Dermis blood vessel endothelial cell (primary cell): ENCODE measurements around the gene BTBD17. TPM values are rescaled to one million over a fixed set of nuclear protein-coding genes. Genes with fewer than 3 reads are reported as not detected.
A peak's percentile ranks its signal among the peaks of the same experiment; 100 is the strongest.

ENCODE experiments used
- DNase-seq: peaks from one replicate; pipeline ENCODE4 v3.0.0; 2010
- total RNA-seq: library from RNA; depleted of rRNA; stranded (reverse); fragments of >200 nt; gene quantifications from 2 replicates; pipeline ENCODE4 v1.2.3, GENCODE V29; 2014

The BTBD17 gene
- total RNA-seq, 1 donor from 2014 or later = 0.17 TPM

GRCh38 chr17:74358697-74359096 is 3.0 kb downstream of the BTBD17 start:
- no peak for DNase-seq

- no peak for DNase-seq
These were observed 4.2 kb downstream of the BTBD17 start for GRCh38 chr17:74357466-74357809.

GRCh38 chr17:74356646-74357465 is 4.8 kb downstream of the BTBD17 start:
- peak; percentile 30 for DNase-seq

GRCh38 chr17:74355065-74355464 is 6.6 kb downstream of the BTBD17 start:
- DNase-seq = no peak

- DNase-seq = no peak
These were observed 7.1 kb downstream of the BTBD17 start for GRCh38 chr17:74354561-74354960.

GRCh38 chr17:74354123-74354522 is 7.5 kb downstream of the BTBD17 start:
- peak; percentile 71 for DNase-seq

GRCh38 chr17:74353446-74354060 is 8.1 kb downstream of the BTBD17 start:
- no peak for DNase-seq

- peak; percentile 24 for DNase-seq
These were observed 10.0 kb downstream of the BTBD17 start for GRCh38 chr17:74351552-74352210.

- DNase-seq = no peak
These were observed 11.2 kb downstream of the BTBD17 start for GRCh38 chr17:74350486-74350885.

- DNase-seq = no peak
These were observed 12.5 kb downstream of the BTBD17 start for GRCh38 chr17:74349120-74349519.

- no peak for DNase-seq
These were observed 14.0 kb downstream of the BTBD17 start for GRCh38 chr17:74347646-74348045.

GRCh38 chr17:74345433-74346241 is 16.0 kb downstream of the BTBD17 start:
- peak; percentile 80 for DNase-seq

GRCh38 chr17:74344658-74345057 is 17.0 kb downstream of the BTBD17 start:
- DNase-seq = no peak

- peak; percentile 52 for DNase-seq
These were observed 18.0 kb downstream of the BTBD17 start for GRCh38 chr17:74343526-74344284.

- DNase-seq = no peak
These were observed 18.5 kb downstream of the BTBD17 start for GRCh38 chr17:74343121-74343520.

- DNase-seq = no peak
These were observed 19.4 kb downstream of the BTBD17 start for GRCh38 chr17:74342224-74342623.

GRCh38 chr17:74340470-74341023 is 21.1 kb downstream of the BTBD17 start:
- no peak for DNase-seq

- no peak for DNase-seq
These were observed 22.0 kb downstream of the BTBD17 start for GRCh38 chr17:74339537-74340195.

- no peak for DNase-seq
These were observed 23.7 kb downstream of the BTBD17 start for GRCh38 chr17:74337834-74338500.

GRCh38 chr17:74336307-74336706 is 25.4 kb downstream of the BTBD17 start:
- no peak for DNase-seq
